Prostate gland (tissue), 2 donors: Measurements from ENCODE around the gene TFAP2E.
A peak's percentile ranks its signal among the peaks of the same experiment; 100 is the strongest.

Experiments
- POLR2A ChIP-seq: fragments of 450-650 bp; IDR thresholded peaks from one replicate; pipeline ENCODE4 v1.6.1; 2016; ENCODE audit warnings: antibody characterized with exemption, mild to moderate bottlenecking
- POLR2AphosphoS5 ChIP-seq: sonication (generic); formaldehyde crosslinking; IDR thresholded peaks from one replicate; pipeline ENCODE4 v1.6.1; 2017; ENCODE audit warnings: antibody characterized with exemption
- TF ChIP-seq, protein P1 (sequence below), 4 experiments: fragments of 200-600 bp in 2 of 4; fragments of 450-650 bp in 2 of 4; sonication (generic) in 2 of 4; IDR thresholded peaks; 1 replicate in 3 of 4; 2 replicates in 1 of 4; pipeline ENCODE4 v1.5.1; 2016 to 2019; ENCODE audit warnings: antibody characterized with exemption in 4 of 4, mild to moderate bottlenecking in 2 of 4, moderate library complexity in 2 of 4

DNA sequence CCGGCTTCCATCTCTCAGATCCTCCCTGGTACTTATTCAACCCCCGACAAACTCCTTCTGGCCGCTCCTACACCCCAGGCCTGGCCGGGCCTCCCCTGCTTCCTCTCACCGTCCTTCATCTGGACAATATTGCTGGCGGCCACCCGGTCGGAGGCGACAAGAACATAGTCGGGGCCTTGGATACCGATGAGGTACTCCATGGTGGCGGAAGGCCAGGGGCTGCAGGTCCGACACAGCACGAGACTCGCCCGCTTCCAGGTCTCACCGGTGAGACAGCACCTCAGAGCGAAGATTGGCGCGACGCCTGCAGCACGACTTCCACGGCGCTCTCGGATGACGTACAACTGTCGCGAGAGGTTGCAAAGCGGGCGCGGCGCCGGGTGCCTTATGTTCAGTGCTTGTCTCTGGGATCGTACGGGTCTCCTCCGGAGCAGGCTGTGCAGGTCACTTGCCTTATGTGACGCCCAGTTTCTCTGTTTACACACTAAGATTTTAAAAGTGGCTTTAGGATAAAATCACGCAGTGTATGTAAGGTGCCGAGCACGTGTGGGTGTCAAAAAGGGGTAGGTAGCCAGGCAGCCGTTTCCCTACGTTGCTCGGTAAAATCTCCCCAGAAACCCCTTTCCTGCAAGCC is 68.2 kb downstream of the TFAP2E start, which contains the start of gene PSMB2:
- peak; percentile 62 for TF ChIP-seq POLR2A
- TF ChIP-seq, protein P1, sequence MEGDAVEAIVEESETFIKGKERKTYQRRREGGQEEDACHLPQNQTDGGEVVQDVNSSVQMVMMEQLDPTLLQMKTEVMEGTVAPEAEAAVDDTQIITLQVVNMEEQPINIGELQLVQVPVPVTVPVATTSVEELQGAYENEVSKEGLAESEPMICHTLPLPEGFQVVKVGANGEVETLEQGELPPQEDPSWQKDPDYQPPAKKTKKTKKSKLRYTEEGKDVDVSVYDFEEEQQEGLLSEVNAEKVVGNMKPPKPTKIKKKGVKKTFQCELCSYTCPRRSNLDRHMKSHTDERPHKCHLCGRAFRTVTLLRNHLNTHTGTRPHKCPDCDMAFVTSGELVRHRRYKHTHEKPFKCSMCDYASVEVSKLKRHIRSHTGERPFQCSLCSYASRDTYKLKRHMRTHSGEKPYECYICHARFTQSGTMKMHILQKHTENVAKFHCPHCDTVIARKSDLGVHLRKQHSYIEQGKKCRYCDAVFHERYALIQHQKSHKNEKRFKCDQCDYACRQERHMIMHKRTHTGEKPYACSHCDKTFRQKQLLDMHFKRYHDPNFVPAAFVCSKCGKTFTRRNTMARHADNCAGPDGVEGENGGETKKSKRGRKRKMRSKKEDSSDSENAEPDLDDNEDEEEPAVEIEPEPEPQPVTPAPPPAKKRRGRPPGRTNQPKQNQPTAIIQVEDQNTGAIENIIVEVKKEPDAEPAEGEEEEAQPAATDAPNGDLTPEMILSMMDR (IDR thresholded peaks at IDR 0.05) = no peak
- peak; percentile 94 for TF ChIP-seq POLR2AphosphoS5
